C4-2B (cell line): ENCODE measurements around the gene INPPL1.

ENCODE experiments used
- H3K27ac ChIP-seq: fragments of 450-650 bp; 2 replicates; pipeline ENCODE4 v1.5.1; 2017
- ZFX ChIP-seq: fragments of 450-650 bp; IDR thresholded peaks from 2 replicates; pipeline ENCODE4 v1.6.1; 2017
- TF ChIP-seq, protein P1 (sequence below): fragments of 450-650 bp; conservative IDR thresholded peaks from 2 replicates; pipeline ENCODE4 v1.5.1; 2017; ENCODE audit warnings: mild to moderate bottlenecking

INPPL1 gene

DNA sequence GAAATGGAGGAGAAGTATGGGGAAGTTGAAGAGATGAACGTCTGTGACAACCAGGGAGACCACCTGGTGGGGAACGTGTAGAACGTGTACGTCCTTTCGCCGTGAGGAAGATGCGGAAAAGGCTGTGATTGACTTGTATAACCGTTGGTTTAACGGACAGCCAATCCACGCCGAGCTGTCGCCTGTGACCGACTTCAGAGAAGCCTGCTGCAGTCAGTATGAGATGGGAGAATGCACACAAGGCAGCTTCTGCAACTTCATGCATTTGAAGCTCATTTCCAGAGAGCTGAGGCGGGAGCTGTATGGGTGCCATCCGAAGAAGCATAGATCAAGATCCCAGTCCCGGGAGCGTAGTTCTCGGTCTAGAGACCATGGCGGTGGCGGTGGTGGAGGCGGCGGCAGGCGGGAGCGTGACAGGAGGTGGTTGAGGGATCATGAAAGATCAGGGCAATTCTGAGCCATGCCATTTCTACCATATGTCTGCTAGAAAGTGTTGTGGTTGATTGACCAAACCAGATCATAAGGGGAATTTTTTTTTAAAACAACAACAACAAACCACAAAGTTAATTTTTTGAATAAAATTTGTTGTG, 56.3 kb downstream of the INPPL1 start:
- TF ChIP-seq, protein P1, sequence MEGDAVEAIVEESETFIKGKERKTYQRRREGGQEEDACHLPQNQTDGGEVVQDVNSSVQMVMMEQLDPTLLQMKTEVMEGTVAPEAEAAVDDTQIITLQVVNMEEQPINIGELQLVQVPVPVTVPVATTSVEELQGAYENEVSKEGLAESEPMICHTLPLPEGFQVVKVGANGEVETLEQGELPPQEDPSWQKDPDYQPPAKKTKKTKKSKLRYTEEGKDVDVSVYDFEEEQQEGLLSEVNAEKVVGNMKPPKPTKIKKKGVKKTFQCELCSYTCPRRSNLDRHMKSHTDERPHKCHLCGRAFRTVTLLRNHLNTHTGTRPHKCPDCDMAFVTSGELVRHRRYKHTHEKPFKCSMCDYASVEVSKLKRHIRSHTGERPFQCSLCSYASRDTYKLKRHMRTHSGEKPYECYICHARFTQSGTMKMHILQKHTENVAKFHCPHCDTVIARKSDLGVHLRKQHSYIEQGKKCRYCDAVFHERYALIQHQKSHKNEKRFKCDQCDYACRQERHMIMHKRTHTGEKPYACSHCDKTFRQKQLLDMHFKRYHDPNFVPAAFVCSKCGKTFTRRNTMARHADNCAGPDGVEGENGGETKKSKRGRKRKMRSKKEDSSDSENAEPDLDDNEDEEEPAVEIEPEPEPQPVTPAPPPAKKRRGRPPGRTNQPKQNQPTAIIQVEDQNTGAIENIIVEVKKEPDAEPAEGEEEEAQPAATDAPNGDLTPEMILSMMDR = no peak
- TF ChIP-seq ZFX = no peak

DNA sequence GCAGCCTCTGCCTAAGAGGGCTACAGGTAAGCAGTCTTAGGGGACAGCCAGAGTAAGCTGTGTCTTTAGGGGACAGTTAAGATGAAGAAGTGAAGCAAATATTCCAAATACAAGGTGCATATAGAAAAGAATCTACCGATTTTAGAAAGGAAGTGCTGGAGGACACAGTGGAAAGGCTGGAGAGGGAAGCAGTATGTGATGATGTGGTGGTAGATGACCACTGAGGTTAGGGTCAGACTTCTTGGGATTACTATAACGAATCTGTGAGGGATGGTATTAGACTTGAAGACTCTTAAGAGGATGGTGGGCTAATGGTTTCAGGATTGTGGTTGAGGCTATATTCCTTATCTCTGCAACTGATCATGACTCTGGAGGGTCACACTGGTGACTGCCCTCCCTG, 59.4 kb downstream of the INPPL1 start:
- TF ChIP-seq ZFX = no peak
- TF ChIP-seq, protein P1 = no peak
- no peak overlapping the region for H3K27ac ChIP-seq

More for the DNA sequence above, 56.3 kb downstream of the INPPL1 start:
- H3K27ac ChIP-seq = no peak overlapping the region

DNA sequence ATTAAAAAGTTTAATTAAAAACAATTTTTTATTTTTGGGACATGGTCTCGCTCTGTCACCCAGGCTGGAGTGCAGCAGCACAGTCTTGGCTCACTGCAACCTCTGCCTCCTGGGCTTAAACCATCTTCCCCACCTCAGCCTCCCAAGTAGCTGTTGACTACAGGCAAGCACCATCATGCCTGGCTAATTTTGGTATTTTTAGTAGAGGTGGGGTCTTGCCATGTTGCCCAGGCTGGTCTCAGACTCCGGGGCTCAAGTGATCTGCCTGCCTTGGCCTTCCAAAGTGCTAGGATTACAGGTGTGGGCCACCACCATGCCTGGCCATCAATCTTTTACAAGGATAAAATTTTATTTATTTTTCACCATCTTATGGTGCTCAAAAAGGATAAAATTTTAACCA, 62.7 kb downstream of the INPPL1 start:
- no peak for TF ChIP-seq ZFX
- TF ChIP-seq, protein P1 = no peak
- H3K27ac ChIP-seq = no peak overlapping the region
